ENCODE data around the gene DSG4.

DSG4 gene

GRCh38 chr18:31386741-31387140, 10.2 kb downstream of the DSG4 start:
- H3K27ac ChIP-seq (replicated peaks; ENCODE audit: low read length), result no peak overlapping the region
- peak; percentile 4 for DNase-seq (ENCODE audit: low spot score)
- no peak overlapping the region for H3K23ac ChIP-seq (ENCODE audit: low read depth, low read length, poor library complexity)
- H3K4me1 ChIP-seq (ENCODE audit: control insufficient read depth in 2 of 2, insufficient read depth in 1 of 2, low read depth in 1 of 2, low read length in 2 of 2), result no peaks in the 10 kb centered on the region
- H4K91ac ChIP-seq (ENCODE audit: low read depth, low read length, poor library complexity), result no peak overlapping the region
- no peaks in the 10 kb centered on the region for H3K27me3 ChIP-seq (ENCODE audit: control insufficient read depth in 3 of 3, insufficient read depth in 3 of 3, low read depth in 1 of 3, low read length in 3 of 3)
- H2AFZ ChIP-seq (ENCODE audit: low read length), result peak overlapping the region; percentile 10
- H3K36me3 ChIP-seq (replicated peaks in 1 of 2; ENCODE audit: control insufficient read depth in 2 of 2, insufficient read depth in 2 of 2, low read length in 2 of 2), result no peaks in the 10 kb centered on the region
- no peaks in the 10 kb centered on the region for H3K79me1 ChIP-seq (ENCODE audit: low read depth, low read length)
- H3K4me3 ChIP-seq (ENCODE audit: low read length in 2 of 2), result no peak overlapping the region
- H2BK12ac ChIP-seq (ENCODE audit: low read length), result no peak overlapping the region
- H3K4me2 ChIP-seq (ENCODE audit: insufficient read depth, low read length, poor library complexity, severe bottlenecking), result no peak overlapping the region
- H2AK5ac ChIP-seq (ENCODE audit: low read depth, low read length), result no peak overlapping the region
- H3K18ac ChIP-seq (ENCODE audit: low read length), result no peak overlapping the region
- no peak overlapping the region for H2BK15ac ChIP-seq (ENCODE audit: low read length)
- H2BK120ac ChIP-seq (ENCODE audit: low read depth, low read length), result no peak overlapping the region
- H3K4ac ChIP-seq (ENCODE audit: low read length), result no peak overlapping the region
- no CpG with 5 or more reads among the region's 6 CpGs for WGBS, 2 donors (ENCODE audit: extremely low coverage in 2 of 2, insufficient read length in 2 of 2, insufficient replicate concordance in 1 of 2)
- no peak overlapping the region for H3K14ac ChIP-seq (ENCODE audit: low read length)
- H2BK5ac ChIP-seq (ENCODE audit: low read length), result no peak overlapping the region
- H3K9me3 ChIP-seq (replicated peaks in 1 of 2; ENCODE audit: control insufficient read depth in 2 of 2, insufficient read depth in 1 of 2, low read depth in 1 of 2, low read length in 2 of 2), result no peaks in the 10 kb centered on the region
- H4K8ac ChIP-seq (ENCODE audit: low read depth, low read length), result no peak overlapping the region
- H3K9ac ChIP-seq (ENCODE audit: low read depth, low read length, poor library complexity), result no peak overlapping the region

GRCh38 chr18:31393286-31393685, 16.7 kb downstream of the DSG4 start:
- DNase-seq (ENCODE audit: low spot score), result no peak
- H2BK5ac ChIP-seq (ENCODE audit: low read length), result no peak overlapping the region
- no CpG with 5 or more reads among the region's 3 CpGs for WGBS, 2 donors (ENCODE audit: extremely low coverage in 2 of 2, insufficient read length in 2 of 2, insufficient replicate concordance in 1 of 2)

GRCh38 chr18:31396796-31397612, 20.4 kb downstream of the DSG4 start:
- no peak overlapping the region for H3K4ac ChIP-seq (ENCODE audit: low read length)
- no peaks in the 10 kb centered on the region for H3K36me3 ChIP-seq (replicated peaks in 1 of 2; ENCODE audit: control insufficient read depth in 2 of 2, insufficient read depth in 2 of 2, low read length in 2 of 2)
- peak overlapping the region; percentile 46 for H2AFZ ChIP-seq (ENCODE audit: low read length)
- H2BK120ac ChIP-seq (ENCODE audit: low read depth, low read length), result no peak overlapping the region
- no peaks in the 10 kb centered on the region for H3K27me3 ChIP-seq (ENCODE audit: control insufficient read depth in 3 of 3, insufficient read depth in 3 of 3, low read depth in 1 of 3, low read length in 3 of 3)
- H4K91ac ChIP-seq (ENCODE audit: low read depth, low read length, poor library complexity), result no peak overlapping the region
- no peak overlapping the region for H3K23ac ChIP-seq (ENCODE audit: low read depth, low read length, poor library complexity)
- no peak overlapping the region for H2BK15ac ChIP-seq (ENCODE audit: low read length)
- no peak overlapping the region for H2AK5ac ChIP-seq (ENCODE audit: low read depth, low read length)
- no peak overlapping the region for H3K9ac ChIP-seq (ENCODE audit: low read depth, low read length, poor library complexity)
- H4K8ac ChIP-seq (ENCODE audit: low read depth, low read length), result no peak overlapping the region
- no peak for DNase-seq (ENCODE audit: low spot score)
- H3K14ac ChIP-seq (ENCODE audit: low read length), result no peak overlapping the region
- H3K18ac ChIP-seq (ENCODE audit: low read length), result no peak overlapping the region
- no peaks in the 10 kb centered on the region for H3K9me3 ChIP-seq (replicated peaks in 1 of 2; ENCODE audit: control insufficient read depth in 2 of 2, insufficient read depth in 1 of 2, low read depth in 1 of 2, low read length in 2 of 2)
- no peak overlapping the region for H3K4me3 ChIP-seq (ENCODE audit: low read length in 2 of 2)
- H3K79me1 ChIP-seq (ENCODE audit: low read depth, low read length), result no peaks in the 10 kb centered on the region
- no peak overlapping the region for H3K27ac ChIP-seq (replicated peaks; ENCODE audit: low read length)
- no peak overlapping the region for H2BK12ac ChIP-seq (ENCODE audit: low read length)
- no peaks in the 10 kb centered on the region for H3K4me1 ChIP-seq (ENCODE audit: control insufficient read depth in 2 of 2, insufficient read depth in 1 of 2, low read depth in 1 of 2, low read length in 2 of 2)
- WGBS, 2 donors (ENCODE audit: extremely low coverage in 2 of 2, insufficient read length in 2 of 2, insufficient replicate concordance in 1 of 2), result no CpG with 5 or more reads among the region's 6 CpGs
- no peak overlapping the region for H2BK5ac ChIP-seq (ENCODE audit: low read length)
- H3K4me2 ChIP-seq (ENCODE audit: insufficient read depth, low read length, poor library complexity, severe bottlenecking), result no peak overlapping the region

More at GRCh38 chr18:31393286-31393685, 16.7 kb downstream of the DSG4 start:
- Histone ChIP-seq H3K9me3 (replicated peaks in 1 of 2; ENCODE audit: control insufficient read depth in 2 of 2, insufficient read depth in 1 of 2, low read depth in 1 of 2, low read length in 2 of 2) (no peaks in the 10 kb centered on the region), H3K27ac (replicated peaks; ENCODE audit: low read length) (no peak overlapping the region), H3K4me1 (ENCODE audit: control insufficient read depth in 2 of 2, insufficient read depth in 1 of 2, low read depth in 1 of 2, low read length in 2 of 2) (no peaks in the 10 kb centered on the region), H2AK5ac (ENCODE audit: low read depth, low read length) (no peak overlapping the region), H2BK15ac (ENCODE audit: low read length) (no peak overlapping the region), H2AFZ (ENCODE audit: low read length) (no peak overlapping the region), H3K18ac (ENCODE audit: low read length) (no peak overlapping the region), H3K27me3 (ENCODE audit: control insufficient read depth in 3 of 3, insufficient read depth in 3 of 3, low read depth in 1 of 3, low read length in 3 of 3) (no peaks in the 10 kb centered on the region), H3K9ac (ENCODE audit: low read depth, low read length, poor library complexity) (no peak overlapping the region), H4K8ac (ENCODE audit: low read depth, low read length) (no peak overlapping the region), H3K4ac (ENCODE audit: low read length) (peak overlapping the region; percentile 84), H2BK12ac (ENCODE audit: low read length) (no peak overlapping the region), H3K4me3 (ENCODE audit: low read length in 2 of 2) (no peak overlapping the region), H3K4me2 (ENCODE audit: insufficient read depth, low read length, poor library complexity, severe bottlenecking) (no peak overlapping the region), H4K91ac (ENCODE audit: low read depth, low read length, poor library complexity) (no peak overlapping the region), H3K23ac (ENCODE audit: low read depth, low read length, poor library complexity) (no peak overlapping the region), H3K79me1 (ENCODE audit: low read depth, low read length) (no peaks in the 10 kb centered on the region), H2BK120ac (ENCODE audit: low read depth, low read length) (no peak overlapping the region), H3K36me3 (replicated peaks in 1 of 2; ENCODE audit: control insufficient read depth in 2 of 2, insufficient read depth in 2 of 2, low read length in 2 of 2) (no peaks in the 10 kb centered on the region), H3K14ac (ENCODE audit: low read length) (no peak overlapping the region)

- Histone ChIP-seq H2BK15ac (ENCODE audit: low read length) (no peak overlapping the region), H3K18ac (ENCODE audit: low read length) (no peak overlapping the region), H3K79me1 (ENCODE audit: low read depth, low read length) (no peaks in the 10 kb centered on the region), H3K4me1 (ENCODE audit: control insufficient read depth in 2 of 2, insufficient read depth in 1 of 2, low read depth in 1 of 2, low read length in 2 of 2) (no peaks in the 10 kb centered on the region), H3K4me2 (ENCODE audit: insufficient read depth, low read length, poor library complexity, severe bottlenecking) (no peak overlapping the region), H3K23ac (ENCODE audit: low read depth, low read length, poor library complexity) (no peak overlapping the region), H3K4me3 (ENCODE audit: low read length in 2 of 2) (no peak overlapping the region), H4K8ac (ENCODE audit: low read depth, low read length) (no peak overlapping the region), H2BK5ac (ENCODE audit: low read length) (no peak overlapping the region), H3K9me3 (replicated peaks in 1 of 2; ENCODE audit: control insufficient read depth in 2 of 2, insufficient read depth in 1 of 2, low read depth in 1 of 2, low read length in 2 of 2) (no peaks in the 10 kb centered on the region), H2AFZ (ENCODE audit: low read length) (no peak overlapping the region), H3K36me3 (replicated peaks in 1 of 2; ENCODE audit: control insufficient read depth in 2 of 2, insufficient read depth in 2 of 2, low read length in 2 of 2) (no peaks in the 10 kb centered on the region), H3K14ac (ENCODE audit: low read length) (no peak overlapping the region), H3K27ac (replicated peaks; ENCODE audit: low read length) (no peak overlapping the region), H3K27me3 (ENCODE audit: control insufficient read depth in 3 of 3, insufficient read depth in 3 of 3, low read depth in 1 of 3, low read length in 3 of 3) (no peaks in the 10 kb centered on the region), H4K91ac (ENCODE audit: low read depth, low read length, poor library complexity) (no peak overlapping the region), H2AK5ac (ENCODE audit: low read depth, low read length) (no peak overlapping the region), H3K4ac (ENCODE audit: low read length) (no peak overlapping the region), H2BK120ac (ENCODE audit: low read depth, low read length) (no peak overlapping the region), H2BK12ac (ENCODE audit: low read length) (no peak overlapping the region), H3K9ac (ENCODE audit: low read depth, low read length, poor library complexity) (no peak overlapping the region)
- no CpG with 5 or more reads among the region's 2 CpGs for WGBS, 2 donors (ENCODE audit: extremely low coverage in 2 of 2, insufficient read length in 2 of 2, insufficient replicate concordance in 1 of 2)
- no peak for DNase-seq (ENCODE audit: low spot score)
Measured at GRCh38 chr18:31398191-31398590, 21.6 kb downstream of the DSG4 start.

Data from neuronal stem cell (in vitro differentiated cells).